NCI-H446 treated with DMSO at 0.1 percent for 48 hours (cell line): Measurements from ENCODE around the gene SARNP.

Experiments
- DNase-seq: peaks from one replicate; lab custom pipeline; 2025; lab: John Stamatoyannopoulos, UW

Gene SARNP

DNA sequence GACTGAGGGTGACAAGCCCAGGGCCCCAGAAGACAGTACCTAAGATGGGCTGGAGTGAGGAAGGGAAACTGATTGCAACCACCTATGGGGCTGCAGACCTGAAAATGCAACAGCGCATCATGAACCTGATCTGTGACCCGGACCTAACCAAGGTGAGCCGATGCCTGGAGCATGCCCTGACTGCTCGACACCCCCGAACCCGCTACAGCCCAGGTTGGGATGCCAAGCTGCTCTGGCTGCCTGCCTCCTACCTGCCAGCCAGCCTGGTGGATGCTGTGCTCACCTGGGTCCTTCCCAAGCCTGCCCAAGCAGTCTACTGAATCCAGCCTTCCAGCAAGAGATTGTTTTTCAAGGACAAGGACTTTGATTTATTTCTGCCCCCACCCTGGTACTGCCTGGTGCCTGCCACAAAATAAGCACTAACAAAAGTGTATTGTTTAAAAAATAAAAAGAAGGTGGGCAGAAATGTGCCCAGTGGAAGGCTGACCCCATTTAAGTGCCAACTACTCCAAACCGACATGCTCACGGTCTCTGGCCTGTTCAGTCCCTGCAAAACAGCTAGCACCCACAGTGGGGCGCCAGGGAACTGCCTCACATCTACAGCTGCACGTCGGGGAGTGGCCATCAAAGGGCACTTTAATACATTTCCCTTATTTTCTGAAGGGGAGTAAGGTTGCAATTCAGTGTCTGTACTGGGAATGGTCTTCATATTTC, 93.1 kb downstream of the SARNP start:
- peak; percentile 16 for DNase-seq

DNA sequence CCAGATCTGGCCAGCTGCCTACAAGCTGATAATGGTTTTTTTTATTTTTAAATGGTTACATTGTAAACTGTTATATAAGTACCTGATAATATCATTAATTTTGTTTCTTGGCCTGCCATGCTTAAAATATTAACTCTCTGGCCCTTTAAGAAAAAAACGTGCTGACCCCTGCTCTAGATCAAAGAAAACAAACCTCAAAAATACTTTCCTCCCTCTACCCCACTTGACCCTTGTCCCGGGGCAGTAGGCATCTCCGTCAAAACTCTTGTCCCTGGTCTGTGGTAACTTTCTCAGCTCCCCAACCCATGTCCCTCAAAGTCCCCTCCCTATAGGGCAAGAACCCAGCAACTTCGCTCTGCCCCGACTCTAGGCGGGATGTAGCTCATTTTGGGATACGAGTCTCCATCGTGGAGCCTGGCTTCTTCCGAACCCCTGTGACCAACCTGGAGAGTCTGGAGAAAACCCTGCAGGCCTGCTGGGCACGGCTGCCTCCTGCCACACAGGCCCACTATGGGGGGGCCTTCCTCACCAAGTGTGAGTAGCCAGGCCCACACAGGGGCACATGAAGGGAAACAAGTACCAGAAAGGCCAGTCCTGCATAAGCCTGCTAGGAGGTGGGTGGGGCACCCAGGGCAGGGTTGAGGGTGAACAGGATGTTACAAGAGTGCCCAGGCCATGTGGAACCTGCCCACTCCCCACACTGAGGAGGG, 93.9 kb downstream of the SARNP start:
- no peak for DNase-seq

DNA sequence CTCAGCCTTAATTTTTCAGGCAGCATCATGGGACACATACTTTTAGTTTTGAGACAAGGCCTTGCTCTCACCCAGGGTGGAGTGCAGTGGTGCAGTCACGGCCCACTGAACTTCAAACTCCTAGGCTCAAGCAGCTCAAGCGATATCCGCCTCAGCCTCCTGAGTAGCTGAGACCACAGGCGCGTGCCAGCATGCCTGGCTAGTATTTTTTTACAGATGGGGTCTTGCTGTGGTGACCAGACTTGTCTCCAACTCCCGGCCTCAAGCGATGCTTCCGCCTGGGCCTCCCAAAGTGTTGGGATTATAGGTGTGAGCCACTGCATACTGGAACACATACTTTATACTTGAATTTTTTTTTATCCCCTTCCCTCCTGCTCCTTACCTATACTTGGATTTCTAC, 94.6 kb downstream of the SARNP start:
- DNase-seq = no peak

DNA sequence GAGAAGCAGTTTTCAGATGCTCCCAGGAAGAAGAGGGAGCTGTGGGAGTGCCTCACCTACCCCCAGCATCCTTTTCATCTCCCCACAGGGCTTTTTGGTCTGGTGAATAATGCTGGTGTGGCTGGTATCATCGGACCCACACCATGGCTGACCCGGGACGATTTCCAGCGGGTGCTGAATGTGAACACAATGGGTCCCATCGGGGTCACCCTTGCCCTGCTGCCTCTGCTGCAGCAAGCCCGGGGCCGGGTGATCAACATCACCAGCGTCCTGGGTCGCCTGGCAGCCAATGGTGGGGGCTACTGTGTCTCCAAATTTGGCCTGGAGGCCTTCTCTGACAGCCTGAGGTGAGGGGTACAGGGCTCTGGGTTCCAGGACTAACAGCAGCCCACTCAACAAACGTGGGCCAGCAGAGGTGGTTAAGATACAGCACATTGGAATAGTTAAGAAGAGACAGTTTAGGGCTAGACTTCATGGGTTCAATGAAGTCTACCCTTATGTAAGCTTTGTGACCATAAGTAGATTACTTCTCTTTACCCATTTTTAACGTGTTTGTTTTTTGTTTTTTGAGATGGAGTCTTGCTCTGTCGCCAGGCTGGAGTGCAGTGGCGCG, 95.8 kb downstream of the SARNP start:
- no peak for DNase-seq

DNA sequence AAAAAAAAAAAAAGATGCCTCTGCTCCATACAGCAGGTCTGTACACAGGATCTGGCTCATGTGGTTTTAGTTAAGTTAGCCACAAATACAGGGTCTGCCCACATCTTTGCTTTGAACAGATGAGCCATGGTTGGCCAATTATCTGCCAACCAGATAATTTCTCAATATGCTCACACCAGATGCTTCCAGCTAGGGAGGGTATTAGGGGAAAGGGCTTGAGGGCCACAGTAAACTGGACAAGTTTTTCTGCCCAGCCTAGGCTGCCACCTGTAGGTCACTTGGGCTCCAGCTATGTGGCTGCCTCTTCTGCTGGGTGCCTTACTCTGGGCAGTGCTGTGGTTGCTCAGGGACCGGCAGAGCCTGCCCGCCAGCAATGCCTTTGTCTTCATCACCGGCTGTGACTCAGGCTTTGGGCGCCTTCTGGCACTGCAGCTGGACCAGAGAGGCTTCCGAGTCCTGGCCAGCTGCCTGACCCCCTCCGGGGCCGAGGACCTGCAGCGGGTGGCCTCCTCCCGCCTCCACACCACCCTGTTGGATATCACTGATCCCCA, 96.6 kb downstream of the SARNP start:
- DNase-seq = peak; percentile 94

DNA sequence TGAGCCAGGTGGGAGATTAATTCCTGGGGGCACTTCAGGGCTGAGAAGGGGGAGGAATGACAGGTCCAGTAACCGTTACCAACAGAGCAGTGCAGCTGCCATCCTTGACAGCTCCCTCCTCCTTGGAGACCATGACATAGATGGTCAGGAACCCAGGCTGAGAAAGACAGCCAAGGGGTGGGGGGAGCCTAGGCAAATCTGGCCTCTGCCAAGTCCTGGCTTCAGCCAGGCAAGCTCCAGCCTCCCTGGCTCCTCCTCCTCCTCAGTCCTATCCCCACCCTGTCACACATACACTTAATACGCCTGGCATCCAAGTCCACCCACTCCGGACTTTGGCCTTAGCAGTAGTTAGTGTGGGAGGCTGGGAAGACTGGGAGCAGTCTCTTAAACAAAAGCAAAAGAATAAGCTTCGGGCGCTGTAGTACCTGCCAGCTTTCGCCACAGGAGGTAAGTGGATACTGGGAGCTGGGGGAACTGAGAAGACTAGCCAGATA, 97.4 kb downstream of the SARNP start, which contains the start of gene RDH5:
Gene RDH5, plus strand, starts transcription at position 323 of the 494 bp plus-strand sequence. CDS start 792 bp downstream, outside the sequence.
- DNase-seq = peak; percentile 86

DNA sequence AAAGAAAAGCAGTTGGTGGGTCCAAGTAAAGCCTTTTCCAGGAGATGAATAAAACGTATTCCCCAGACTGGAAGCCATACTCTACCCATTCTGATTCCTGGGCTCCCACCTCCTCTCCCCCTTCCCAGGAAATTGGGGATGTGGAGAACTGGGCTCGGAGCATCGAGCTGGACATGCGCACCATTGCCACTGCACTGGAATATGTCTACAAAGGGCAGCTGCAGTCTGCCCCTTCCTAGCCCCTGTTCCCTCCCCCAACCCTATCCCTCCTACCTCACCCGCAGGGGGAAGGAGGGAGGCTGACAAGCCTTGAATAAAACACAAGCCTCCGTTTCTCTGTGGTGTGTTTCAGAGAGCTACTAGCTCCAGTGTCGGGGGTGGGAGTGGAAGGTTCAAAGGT, 98.2 kb downstream of the SARNP start:
- no peak for DNase-seq

DNA sequence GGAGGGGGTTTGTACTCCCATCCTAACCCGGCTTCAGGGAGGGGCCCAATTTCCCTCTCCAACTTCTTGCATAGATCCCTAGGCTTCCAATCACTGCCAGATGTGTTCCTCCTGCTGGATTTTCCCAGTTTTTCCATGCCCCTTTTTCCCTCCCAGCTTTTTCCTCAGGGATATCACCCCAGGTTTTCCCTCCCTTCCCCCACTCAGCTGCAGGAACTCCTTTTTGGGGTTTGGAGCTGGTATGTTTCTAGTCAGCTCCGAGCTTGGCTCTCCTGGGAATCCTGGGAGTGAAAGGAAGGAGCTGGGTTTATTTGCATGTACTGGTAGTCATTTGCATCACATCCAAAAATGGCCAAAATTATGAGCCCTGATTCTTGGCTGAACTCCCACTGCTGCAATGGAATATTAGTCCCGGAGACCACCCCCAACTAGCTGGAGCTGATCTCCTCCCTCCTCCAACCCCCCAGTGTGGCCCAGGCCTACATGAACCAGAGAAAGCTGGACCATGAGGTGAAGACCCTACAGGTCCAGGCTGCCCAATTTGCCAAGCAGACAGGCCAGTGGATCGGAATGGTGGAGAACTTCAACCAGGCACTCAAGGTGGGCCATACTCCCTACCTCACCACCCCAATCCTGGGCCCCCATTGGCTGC, 98.8 kb downstream of the SARNP start:
- DNase-seq = no peak

DNA sequence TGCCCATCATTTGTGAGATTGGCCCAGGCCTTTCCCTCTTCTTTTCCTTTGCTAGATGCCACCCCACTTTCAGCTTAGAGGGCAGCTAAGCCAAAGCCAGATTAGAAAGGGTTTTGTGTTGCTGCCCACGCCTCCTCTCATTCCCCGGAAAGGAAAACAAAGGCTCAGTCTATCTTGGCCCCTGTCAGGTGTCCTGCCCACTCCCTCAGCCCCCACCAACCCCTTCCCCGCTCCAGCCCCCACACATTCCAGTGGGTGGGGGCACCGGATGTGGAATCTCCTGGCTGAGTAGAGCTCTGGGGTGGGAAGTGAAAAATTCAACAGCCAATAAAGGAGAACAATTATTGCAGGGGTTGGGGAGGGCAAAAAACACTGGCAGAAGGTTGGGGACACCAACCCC, 99.5 kb downstream of the SARNP start:
- no peak for DNase-seq

DNA sequence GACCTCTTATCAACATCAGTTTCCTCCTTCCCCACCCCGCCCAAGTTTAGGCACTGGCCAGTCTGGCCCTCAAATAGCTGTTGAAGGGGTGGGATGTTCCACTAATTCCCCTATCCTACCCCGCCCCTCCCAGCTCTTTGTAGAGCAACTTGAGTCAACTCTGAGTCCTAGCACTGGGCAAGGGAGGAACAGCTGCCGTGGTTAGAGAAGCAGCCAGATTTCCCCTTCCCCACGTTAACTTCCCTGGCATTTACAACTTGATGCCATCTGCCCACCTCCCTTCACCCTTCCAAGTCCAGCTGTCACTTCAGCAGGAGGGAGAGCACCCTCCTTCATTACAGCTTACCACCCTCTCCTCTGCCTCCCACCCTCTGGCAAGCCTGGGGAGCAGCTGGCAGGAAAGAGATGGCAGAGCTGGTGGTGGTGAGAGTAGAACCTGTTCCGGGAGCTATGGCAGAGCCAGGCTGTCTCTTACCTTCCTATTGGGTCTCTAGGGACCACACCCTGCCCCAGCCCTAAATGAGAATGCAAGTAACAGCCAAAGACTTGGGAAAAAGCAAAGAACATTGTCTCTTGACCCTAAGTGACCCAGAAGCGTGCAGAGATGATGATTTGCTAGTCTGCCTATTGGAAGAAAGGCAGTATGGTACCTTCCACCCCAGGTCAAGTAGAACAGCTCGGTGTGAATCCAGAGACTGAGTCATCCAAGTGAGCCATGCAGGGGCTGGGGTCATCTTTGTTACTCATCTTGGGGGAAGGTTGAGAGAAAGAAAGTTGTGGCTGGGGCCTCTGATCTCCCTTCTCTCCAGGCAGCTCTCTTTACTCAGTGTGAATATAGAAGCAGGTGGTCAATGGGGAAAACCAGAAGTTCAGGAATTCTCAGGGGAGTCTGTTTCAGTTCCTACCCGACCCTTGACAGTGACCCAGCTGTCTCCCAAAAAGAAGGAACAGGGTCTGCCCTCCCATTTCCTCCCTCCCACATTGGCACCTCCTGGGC, 100.2 kb downstream of the SARNP start:
- DNase-seq = peak; percentile 97

DNA sequence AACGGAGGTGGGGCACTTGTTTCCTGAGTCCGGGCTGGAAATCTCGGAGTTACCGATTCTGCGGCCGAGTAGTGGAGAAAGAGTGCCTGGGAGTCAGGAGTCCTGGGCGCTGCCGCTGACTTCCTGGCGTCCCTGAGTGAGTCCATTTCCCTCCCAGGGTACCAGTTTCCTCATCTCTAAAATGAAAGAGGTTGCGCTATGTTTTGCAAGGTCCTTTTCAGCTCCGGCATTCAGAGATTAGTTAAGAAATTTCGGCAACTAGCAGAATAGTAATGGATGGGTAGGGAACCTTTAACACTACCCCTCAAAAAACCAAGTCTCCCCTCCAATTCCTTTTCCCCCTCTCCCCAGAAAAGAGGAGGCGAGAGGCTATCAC, 101.0 kb downstream of the SARNP start:
- no peak for DNase-seq

DNA sequence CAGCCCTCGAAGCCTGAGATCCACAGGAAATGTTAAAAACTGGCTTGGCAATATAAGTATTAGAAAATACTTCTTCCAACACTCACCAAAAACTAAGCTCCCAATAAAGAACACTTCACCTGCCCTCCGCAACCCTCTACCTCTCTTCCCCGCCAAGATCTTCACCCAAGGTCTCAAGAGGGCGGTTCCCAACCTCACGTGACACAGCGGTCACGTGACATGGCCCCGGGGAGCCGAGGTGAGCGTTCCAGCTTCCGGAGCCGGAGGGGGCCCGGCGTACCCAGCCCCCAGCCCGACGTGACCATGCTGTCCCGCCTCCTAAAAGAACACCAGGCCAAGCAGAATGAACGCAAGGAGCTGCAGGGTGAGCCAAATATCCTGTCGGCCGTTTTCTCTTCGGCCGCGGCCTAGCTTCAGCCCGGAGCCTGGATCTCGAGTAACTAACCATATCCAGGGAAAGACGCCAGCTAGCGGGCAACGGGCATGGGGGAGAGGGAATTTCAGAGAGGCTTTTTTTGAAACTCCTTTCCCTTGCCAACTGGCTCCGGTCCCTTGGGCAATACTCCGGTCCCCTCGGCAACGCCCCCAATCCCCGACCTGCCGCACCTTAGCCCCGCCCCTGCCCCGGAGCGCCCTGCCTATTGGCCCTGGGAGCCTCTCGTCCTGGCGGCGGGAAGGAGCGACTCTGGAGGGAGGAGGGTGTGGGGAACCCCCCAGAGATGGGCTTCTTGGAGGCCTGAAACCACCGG, 101.5 kb downstream of the SARNP start, which contains the start of gene BLOC1S1:
Gene BLOC1S1, plus strand, starts transcription at position 214 of the 749 bp plus-strand sequence. Its CDS starts 6 bp downstream, at position 220.
- peak; percentile 90 for DNase-seq

DNA sequence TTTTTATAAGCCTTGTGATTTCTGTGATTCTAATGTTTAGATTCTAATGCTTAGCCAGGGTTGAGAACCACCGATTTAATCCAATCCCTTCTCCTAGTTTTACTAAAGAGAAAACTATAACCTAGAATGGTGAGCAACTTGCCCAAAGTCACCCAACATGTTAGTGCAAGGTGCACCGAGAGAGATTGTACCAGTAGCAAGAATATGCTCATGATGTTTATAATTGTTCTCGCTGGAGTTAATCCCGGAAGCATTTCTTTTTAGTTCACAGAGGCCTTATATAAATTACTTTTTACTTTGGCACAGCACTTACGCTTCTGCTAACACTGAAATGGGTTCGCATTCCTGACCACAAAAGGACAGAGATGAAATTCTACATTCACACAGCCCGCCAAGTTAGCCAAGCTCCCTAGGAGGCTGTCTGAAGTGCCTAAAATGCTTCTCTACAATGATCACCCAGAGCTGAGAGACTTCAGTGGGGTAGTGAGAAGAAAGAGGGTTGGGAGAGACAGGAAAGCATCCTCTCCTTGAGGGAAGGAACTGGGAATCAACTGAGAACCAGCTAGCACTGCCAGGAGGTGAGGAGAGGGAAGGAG, 102.3 kb downstream of the SARNP start:
- DNase-seq = no peak

DNA sequence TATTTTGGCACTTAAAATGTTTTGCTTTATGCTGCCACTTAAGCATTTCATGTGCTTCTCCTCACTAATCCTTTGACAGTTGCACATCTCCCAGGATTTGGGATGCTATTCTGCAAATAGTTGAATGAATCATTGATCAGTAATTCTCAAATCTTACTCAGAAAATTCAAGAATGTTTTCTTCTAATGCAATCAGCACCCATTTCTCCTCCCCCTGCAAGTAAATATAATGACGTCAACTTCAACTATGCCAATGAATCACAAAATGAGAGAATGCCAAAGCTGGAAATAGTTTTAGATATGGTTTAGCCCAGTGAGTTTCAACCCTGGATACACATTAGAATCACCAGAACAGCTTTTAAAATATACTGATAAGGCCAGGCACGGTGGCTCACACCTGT, 103.8 kb downstream of the SARNP start:
- no peak for DNase-seq

DNA sequence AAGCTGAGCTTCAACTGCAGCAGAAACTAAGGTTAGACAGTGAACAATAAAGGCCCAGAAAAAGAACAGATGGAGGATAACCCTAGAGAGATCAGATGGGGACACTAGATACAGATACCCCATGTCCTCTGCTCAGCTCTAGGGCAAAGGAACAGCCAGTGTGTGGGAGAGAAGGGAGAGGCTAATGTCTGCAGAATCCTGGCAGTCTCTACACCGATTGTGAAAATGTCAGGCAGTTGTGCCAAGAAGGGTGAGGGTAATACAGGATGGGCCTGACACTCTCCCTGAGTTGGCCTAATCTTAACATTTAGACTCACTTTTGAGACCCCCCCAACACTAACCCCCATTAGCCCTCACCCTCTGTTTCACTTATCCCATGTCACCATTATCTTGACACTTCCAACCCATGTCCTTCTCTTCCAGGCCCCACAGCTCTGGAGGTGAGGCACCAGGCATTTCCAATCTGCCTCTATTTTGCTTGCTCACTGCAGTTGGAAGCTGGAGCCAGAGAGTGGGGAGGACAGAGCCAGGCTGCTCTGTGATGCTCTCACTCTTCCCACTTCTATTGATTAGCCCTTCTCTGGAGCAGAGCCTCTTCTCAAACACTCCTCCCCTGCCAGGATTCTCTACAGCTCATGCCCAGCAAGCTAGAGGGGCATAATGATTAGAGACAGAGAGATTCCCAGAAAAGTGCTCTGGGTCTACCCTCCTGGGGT, 104.7 kb downstream of the SARNP start:
- no peak for DNase-seq

DNA sequence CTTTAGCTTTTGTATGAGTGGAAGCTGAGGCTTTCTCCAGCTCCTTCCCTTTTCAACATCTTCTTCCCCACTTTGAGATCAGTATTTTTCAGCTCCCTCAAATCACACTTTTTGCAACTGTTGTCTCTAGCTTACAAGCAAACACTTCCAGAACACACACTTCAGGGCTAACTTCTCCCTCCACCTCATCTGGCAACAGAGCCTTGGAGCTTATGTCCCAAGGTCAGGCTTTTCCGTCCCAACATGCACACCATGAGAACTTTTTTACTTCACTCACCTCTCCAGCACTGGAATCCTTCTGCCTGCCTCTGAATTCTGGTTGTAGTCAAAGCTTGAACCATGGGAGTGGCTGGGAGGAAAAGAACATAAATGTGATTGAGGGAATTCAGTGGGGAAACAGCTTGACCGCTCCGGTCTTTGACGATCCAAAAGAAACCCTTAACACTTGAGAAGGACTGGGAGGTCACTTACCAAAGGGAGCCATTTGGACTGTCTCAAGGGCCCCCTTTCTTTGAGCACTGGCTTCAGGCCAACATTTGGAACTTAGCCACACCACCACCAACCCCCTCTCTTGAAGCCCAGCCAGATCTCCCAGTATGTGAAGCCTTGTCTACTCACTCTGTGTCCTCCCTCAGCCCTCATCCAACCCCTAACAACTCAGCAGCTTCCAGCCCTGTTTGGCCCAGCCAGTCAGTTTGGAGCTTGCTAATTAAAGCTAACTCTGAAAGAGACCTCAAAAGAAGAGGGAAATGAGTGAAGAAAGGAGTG, 105.6 kb downstream of the SARNP start:
- peak; percentile 27 for DNase-seq

DNA sequence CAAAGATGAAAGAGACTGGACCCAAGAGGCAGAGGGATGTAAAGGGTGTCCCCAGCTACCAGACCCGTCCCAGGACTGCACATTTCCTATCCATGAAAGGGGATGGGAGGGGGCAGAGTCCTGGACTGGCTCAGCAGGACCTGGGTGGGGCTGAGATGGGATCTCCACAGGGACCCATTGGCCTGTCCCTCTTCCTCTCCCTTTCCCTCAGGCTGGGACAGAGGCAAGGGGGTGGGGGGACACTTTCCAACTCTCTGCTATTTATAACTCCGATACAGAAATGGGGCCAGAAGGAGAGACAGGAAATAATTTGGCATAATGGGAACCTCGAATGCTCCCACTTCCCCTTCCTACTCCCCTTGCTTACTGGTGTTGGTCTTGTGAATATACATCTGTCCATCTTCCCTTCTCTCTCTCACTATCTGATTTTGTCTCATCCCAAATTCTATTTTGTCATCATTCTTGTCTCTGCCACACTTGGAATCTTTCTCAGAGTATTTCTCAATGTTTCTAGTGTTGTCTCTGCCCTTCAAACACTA, 108.8 kb downstream of the SARNP start:
- no peak for DNase-seq
